GM11168 (cell line): ENCODE data around the gene PPP1CB.

Source experiments
- in situ Hi-C: fragments of 300-500 bp; cut with MboI; formaldehyde crosslinking; loops from one replicate; pipeline ENCODE4 v1.12.0; 2022; ENCODE audit warnings: low sequenced_read_pairs; ENCODE audit not compliant: unreplicated experiment

The PPP1CB gene

DNA sequence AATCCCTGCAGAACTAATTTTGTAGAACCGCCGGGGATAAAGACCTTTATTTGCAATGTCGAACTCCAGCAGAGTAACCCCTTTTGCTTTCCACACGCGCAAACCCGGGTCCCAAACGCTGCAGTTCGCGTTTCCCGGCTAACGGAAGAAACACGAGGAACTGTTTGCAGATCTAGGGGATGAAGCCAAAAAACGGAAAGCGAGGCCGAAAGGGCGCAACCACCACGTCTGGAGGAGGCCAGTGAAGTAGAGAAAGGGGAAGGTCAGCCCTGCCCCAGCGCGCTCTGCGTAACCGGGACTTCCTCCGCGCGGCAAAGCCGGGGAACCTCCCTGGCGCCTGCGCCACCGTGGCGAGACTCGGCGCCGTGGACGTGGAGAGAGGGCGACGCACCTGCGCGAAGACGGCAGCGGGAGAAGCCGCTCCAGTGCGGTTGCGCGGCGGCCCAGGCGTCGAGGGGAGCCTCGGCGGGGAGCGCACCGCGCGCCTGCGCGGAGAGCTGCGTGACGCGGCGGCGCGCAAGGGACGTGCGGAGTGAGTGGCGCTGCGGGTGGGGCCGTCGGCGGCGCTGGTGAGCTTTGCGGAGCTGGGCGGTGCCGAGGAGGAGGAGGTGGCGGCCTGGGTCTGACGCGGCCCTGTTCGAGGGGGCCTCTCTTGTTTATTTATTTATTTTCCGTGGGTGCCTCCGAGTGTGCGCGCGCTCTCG lies at the start of gene PPP1CB:
PPP1CB (plus strand) TSS at position 579 of the 704 bp plus-strand sequence. CDS start 295 bp downstream, outside the sequence.
- in situ Hi-C loops = no loop called here

DNA sequence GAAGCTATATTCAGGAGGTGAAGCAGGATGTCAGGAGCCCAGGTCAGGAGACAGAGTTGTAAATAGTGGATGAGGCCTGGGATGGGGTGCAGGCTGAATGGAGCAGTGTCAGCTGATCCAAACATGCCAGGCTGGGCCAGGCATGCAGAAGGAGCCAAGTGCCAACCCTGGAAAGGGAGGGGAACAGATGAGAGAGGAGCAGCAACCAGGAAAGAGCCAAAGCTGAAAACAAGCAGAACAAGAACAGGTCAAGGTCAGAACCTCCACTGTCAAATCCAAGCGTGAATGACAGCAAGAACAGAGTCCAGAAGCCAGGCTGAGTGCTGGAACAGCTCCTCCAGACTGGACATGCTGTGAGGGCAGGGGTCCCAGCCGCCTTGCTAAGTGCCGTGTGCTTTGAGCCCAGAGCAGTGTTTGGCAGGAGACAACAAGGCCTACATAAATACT lies 49.2 kb upstream of the PPP1CB start:
- in situ Hi-C loops = no loop called here

DNA sequence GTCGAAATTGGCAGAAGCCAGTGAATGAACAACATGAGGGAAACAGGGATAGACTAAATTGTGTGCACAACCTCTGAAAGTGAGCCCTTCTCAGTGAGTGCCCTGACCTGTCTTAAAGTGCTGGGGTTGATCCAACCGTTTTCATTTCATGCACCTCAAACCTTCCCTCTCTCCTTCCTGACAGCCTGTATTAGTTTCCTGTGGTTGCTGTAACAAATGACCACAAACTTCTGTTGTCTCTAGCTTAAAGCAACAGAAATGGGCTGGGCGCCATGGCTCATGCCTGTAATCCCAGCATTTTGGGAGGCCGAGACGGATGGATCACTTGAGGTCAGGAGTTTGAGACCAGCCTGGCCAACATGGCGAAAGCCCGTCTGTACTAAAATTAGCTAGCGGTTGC lies 48.8 kb upstream of the PPP1CB start:
- in situ Hi-C loops = no loop called here

DNA sequence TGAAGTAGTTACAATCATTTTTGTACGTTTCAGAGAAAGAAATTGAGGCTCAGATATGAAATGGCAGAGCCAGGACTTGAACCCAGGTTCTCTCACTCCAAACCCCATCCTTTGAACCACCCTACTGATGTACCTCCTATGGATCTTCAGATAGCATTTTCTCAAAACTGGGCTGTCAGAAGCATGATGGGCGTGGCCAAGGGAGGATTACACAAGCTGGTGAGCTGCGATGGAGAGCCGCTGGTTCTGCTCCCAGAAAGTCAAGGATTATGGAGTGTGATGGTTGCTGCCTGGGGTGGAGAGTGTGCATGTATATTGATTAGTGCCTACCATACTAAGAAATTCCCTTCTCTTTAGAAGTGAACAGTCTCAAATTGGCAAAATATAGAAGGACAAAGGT lies 47.0 kb upstream of the PPP1CB start:
- in situ Hi-C loops = no loop called here

GRCh38 chr2:28705751-28706440 lies 45.7 kb upstream of the PPP1CB start:
- in situ Hi-C loops = no loop called here

DNA sequence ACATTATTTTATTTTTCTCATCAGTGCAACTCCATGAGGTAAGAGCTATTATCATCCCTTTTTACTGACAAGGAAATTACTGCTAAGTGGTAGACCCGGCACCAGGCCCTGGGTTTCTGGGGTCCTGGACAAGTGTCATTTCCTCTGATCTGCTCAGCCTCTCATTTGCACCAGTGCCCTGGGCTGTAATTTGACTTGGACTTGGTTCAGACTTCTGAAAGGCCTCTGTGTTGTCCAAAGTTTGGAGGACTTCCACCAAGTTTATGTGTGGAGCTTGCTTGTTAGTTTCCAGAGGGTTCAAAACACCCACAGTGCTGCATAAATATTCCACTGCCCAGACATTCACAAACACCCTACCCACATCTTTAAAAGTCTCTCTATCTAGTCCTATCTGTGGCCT lies 44.0 kb upstream of the PPP1CB start:
- in situ Hi-C loops = no loop called here

- in situ Hi-C loops = no loop called here
These were observed 42.5 kb upstream of the PPP1CB start for GRCh38 chr2:28709101-28709500.

- in situ Hi-C loops = no loop called here
These were observed 41.1 kb upstream of the PPP1CB start for GRCh38 chr2:28710545-28710944.

GRCh38 chr2:28713577-28714298 lies 37.9 kb upstream of the PPP1CB start:
- in situ Hi-C loops = no loop called here

- in situ Hi-C loops = no loop called here
These were observed 35.3 kb upstream of the PPP1CB start for GRCh38 chr2:28716265-28716865.

DNA sequence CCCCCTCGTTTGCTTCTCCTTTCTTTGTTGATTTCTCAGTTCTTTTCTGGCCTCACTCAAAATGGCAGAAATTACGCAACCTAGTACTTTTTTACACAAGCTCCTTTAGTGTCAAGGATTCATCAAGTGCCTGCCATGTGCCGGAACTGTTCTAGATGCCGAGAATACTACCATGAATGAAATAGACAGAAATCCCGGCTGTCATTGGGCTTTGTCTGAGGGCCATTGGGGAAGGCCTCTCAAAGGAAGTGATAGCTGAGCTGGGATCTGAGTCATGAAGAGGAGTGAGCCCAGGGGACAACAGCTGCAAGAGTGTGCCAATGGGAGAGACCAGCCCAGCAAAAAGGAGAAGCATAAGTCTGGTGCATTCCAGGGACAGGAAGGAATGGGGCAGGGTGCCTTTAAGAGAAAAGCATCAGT lies 34.3 kb upstream of the PPP1CB start:
- in situ Hi-C loops = no loop called here

DNA sequence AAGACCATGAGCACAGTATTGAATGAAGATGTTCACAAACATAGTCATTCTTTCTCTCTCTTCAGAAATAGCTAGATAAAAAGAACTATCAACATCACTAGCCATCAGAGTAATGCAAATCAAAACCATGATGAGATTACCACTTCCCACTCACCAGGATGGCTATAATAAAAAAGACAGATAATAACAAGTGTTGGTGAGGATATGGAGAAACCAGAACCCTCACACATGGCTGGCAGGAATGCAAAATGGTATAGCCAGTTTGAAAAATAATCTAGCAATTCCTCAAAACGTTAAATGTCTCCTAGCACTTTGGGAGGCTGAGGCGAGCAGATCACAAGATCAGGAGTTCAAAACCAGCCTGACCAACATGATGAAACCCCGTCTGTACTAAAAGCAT lies 31.3 kb upstream of the PPP1CB start:
- in situ Hi-C loops = no loop called here

GRCh38 chr2:28721601-28722191 lies 29.9 kb upstream of the PPP1CB start:
- in situ Hi-C loops = no loop called here

GRCh38 chr2:28725021-28725711 lies 26.5 kb upstream of the PPP1CB start:
- in situ Hi-C loops = no loop called here

GRCh38 chr2:28726177-28726576 lies 25.5 kb upstream of the PPP1CB start:
- in situ Hi-C loops = no loop called here

GRCh38 chr2:28729698-28730097 lies 21.9 kb upstream of the PPP1CB start:
- in situ Hi-C loops = no loop called here

DNA sequence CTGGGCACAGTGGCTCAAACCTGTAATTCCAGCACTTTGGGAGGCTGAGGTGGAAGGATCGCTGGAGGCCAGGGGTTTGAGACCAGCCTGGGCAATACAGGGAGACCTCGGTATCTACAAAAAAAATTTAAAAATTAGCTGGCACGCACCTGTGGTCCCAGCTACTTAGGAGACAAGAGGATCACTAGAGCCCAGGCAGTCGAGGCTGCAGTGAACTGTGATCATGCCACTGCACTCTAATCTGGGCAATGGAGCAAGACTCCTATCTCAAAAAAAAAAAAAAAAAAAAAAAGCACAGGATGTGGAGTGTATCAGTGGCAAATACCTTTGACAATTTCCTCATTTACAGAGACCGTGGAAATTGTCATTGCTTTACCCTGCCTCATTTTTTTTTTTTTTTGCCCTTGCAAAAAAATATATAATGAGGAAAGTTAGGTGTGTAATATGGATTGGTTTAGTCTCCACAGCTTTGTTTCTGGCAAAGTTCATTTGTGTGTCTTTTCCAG lies 20.9 kb upstream of the PPP1CB start:
- in situ Hi-C loops = no loop called here

- in situ Hi-C loops = no loop called here
These were observed 16.1 kb upstream of the PPP1CB start for GRCh38 chr2:28735511-28735910.

GRCh38 chr2:28736034-28736433 lies 15.6 kb upstream of the PPP1CB start:
- in situ Hi-C loops = no loop called here

DNA sequence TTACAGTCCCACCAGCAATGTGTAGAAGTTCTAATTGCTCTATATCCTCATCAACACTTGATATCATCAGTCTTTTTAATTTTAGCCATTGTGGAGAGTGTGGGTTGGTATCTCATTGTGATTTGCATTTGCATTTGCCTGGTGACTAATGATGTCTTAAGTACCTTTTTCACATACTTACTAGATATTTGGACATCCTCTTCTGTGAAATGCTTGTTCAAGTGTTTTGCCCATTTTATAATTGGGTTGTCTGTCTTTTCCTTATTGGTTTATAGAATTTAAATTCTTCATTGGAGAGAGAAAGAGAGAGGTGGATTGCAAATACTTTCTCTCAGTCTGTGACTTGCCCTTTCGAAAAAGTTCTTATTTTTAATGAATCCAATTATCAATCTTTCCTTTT lies 14.0 kb upstream of the PPP1CB start:
- in situ Hi-C loops = no loop called here
